Gastrocnemius medialis (tissue), 4 donors: ENCODE results near the gene FARS2.

ENCODE experiments used
- CTCF ChIP-seq, 5 experiments: fragments of 450-650 bp in 3 of 5; fragments of 200-600 bp in 2 of 5; sonication (generic) in 2 of 5; IDR thresholded peaks in 4 of 5; conservative IDR thresholded peaks in 1 of 5; 1 replicate in 4 of 5; 2 replicates in 1 of 5; pipeline ENCODE4 v1.5.1; 2016 to 2019; ENCODE audit warnings: antibody characterized with exemption in 5 of 5, mild to moderate bottlenecking in 3 of 5, moderate library complexity in 3 of 5
- POLR2A ChIP-seq, 2 donors: fragments of 450-650 bp; IDR thresholded peaks; one replicate each; pipeline ENCODE4 v1.6.1; 2017; ENCODE audit warnings: antibody characterized with exemption in 2 of 2, mild to moderate bottlenecking in 2 of 2, moderate library complexity in 2 of 2

- no peak for TF ChIP-seq POLR2A (IDR thresholded peaks at IDR 0.05)
- no peak for TF ChIP-seq CTCF (IDR thresholded peaks at IDR 0.05 in 4 of 5, conservative IDR thresholded peaks at IDR 0.05 in 1 of 5)
These were observed 476.9 kb downstream of the FARS2 start for GRCh38 chr6:5738211-5738610.
